ENCODE results near the gene ADGRV1.

GRCh38 chr5:91177085-91177484, 618.5 kb downstream of the ADGRV1 start:
- TF ChIP-seq ZBTB33 (CRISPR knock-in tag; IDR thresholded peaks at IDR 0.05) (no peak), SREBF2 (CRISPR knock-in tag; IDR thresholded peaks at IDR 0.05) (no peak)

Measured in K562 (cell line).